NOMO-1 treated with dmso at 0.1 percent for 144 hours (cell line): ENCODE results near the gene TOMM20.

Experiments used
- DNase-seq: peaks from one replicate; lab custom pipeline; 2025; ENCODE audit not compliant: unreplicated experiment; lab: John Stamatoyannopoulos, UW

TOMM20 gene

DNA sequence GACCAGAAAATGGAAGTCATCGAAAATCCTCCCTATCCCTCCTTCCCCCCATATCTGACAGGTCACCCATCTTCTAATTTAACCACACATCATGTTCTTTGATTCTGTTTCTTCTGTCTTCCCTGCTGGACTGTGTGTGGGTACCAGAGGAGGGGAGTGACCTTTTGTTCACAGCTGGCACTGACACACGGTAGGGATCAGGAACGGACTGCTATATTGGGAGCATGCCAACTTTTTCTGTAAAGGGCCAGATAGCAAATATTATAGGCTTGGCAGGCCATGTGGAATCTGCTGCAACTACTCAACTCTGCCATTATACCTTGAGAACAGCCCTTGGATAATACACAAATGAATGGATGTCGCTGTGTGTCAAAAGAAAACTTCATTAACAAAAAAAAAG, 7.5 kb upstream of the TOMM20 start:
- no peak for DNase-seq

DNA sequence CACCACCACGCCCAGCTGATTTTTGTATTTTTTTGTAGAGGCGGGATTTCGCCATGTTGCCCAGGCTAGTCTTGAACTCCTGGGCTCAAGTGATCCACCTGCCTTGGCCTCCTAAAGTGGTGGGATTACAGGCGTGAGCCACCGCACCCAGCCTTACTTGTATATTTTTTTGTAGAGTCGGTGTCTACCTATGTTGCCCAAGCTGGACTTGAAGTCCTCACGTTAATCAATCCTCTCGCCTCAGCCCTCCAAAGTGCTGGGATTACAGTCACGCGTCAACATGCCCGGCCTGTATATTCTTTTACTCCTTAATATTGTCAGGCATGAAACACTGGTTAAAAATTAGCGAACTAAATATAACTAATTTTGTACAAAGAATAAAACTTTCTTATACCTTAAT, 5.5 kb upstream of the TOMM20 start:
- DNase-seq, result no peak

DNA sequence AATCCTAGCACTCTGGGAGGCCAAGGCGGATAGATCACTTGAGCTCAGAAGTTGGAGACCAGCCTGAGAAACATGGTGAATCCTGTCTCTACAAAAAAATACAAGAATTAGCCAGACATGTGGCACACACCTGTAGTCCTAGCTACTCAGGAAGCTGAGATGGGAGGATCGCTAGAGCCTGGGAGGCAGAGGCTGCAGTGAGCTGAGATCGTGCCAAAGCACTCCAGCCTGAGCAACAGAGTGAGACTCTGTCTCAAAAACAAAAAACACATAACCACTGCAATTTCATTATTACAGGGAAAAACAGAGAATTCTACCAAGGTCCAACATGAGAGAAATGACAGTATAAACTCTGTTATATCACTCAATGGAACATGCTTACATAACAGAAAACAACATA, 4.4 kb upstream of the TOMM20 start:
- no peak for DNase-seq

DNA sequence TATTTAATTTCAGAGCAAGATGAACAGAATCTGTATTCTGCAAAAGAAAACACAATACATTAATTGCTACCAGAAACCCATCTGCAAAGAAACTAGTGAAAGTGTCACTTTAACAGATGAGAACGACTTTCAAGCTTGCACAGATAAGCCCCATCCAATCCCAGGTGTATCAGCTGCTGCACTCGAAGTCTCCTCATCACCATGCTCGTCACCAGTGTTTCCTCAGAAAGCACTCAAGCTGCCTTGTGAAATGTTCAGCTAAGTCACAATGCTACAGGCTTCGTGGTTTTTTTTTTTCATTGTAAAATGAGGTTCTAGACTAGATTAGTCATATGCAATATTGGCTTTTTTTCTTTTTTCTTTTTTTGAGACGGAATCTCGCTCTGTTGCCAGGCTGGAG, 3.3 kb upstream of the TOMM20 start:
- no peak for DNase-seq

DNA sequence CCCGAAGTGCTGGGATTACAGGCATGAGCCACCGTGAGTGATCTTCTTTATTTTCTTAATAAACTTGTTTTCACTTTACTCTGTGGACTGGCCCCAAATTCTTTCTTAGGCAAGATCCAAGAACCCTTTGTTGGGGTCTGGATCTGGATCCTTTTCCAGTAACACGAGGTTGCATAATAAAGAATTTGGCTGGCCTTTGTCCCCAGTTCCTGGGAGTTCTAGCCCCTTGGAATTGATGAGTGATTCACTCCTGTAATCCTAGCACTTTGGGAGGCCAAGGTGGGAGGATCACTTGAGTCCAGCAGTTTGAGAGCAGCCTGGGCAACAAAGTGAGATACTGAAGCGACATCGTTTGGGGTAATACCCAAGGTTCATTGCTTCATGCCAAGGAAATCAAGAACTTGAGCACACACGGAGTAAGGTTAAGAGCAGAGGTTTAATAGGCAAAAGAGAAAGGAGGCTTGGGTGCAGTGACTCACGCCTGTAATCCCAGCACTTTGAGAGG, 2.2 kb upstream of the TOMM20 start:
- no peak for DNase-seq

DNA sequence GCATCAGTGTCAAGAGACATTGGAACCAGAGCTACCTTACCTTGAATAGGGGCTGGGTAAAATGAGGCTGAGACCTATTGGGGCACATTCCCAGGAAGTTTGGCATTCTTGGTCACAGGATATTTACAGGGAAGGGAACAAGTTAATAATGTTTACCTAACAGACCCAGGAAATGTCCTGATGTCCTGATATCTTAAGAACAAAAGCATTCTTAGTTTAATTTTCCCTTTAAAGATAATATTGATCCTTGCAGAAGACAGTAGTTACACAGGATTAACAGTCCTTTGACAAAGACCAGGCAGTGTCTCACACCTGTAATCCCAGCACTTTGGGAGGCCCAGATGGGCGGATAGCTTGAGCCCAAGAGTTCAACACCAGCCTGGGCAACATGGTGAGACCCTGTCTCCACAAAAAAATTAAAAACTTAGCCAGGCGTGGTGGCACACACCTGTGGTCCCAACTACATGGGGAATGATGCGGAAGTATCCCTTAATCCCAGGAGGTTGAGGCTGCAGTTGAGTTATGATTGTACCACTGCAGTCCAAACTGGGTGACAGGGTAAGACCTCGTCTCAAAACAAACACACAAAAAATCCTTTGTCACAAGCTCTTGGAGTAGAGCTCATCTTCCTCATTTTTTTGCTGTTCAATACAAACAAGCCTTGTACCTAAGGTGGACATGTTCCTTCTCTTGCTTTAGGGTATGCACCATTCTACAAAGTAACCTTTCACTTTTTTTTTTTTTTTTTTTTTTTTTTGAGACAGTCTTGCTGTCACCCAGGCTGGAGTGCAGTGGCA, 1.3 kb upstream of the TOMM20 start:
- DNase-seq, result no peak

DNA sequence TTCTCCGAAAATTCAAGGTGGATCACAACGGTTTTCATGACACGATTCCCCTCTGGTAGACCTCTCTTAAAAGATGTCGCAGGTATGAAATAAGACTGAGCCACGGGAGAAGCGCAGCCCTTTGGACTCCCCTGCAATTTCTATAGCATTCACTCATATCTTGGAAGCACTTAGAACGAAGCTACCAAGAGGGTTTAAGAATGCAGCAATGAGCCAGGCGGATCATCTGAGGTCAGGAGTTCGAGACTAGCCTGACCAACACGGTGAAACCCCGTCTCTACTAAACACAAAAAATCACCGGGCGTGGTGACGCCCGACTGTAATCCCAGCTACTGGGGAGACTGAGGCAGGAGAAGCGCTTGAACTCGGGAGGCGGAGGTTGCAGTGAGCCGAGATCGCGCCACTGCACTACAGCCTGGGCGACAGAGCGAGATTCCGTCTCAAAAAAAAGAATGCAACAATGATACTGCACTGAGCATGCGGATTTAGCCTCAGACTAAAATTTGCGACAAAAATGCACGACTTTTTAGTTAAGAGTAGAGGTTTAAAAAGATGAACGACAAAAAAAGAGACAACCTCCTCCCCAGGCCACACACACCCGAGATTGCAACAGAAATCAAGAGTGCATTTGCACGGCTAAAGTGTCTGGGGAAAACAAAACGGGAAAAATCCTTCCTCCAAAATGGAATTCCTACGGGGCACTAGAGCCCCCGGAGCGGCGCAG, 743 bp downstream of the TOMM20 start:
- DNase-seq, result no peak

DNA sequence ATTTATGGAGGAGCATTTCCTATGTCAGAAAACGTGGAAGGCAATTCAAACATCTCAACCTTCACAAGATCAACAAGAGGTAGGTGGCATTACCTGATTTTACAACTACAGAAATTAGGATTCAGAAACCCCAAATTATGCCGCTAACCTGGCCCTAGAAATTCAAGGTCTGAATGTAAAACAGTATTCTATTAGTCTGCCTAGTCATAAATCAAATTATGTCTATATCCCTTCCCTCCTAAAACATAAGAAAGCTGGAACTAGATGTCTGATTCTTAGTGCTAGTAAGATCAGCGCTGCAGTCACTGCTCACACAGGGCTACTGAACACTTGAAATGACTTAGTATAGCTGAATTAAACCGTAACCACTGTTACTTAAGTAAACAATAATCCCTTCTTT, 1.4 kb downstream of the TOMM20 start:
- no peak for DNase-seq

DNA sequence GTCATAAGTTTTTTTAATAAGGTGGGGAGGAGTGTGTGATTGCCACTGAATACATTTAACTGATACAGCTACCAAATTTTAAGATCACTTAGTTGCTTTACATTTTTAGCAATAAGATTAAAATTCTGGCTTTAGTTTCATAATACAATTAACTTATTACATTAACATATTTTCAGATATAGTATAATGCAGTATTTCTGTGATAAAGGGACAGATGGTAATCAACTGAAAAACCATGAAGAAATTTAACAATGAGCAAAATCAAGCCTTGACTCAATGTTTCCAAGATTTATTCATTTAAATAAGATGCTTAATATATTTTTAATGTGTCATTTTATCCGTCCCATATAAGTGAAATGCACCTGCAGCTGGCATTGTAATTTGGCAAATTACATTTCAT, 4.0 kb downstream of the TOMM20 start:
- no peak for DNase-seq

DNA sequence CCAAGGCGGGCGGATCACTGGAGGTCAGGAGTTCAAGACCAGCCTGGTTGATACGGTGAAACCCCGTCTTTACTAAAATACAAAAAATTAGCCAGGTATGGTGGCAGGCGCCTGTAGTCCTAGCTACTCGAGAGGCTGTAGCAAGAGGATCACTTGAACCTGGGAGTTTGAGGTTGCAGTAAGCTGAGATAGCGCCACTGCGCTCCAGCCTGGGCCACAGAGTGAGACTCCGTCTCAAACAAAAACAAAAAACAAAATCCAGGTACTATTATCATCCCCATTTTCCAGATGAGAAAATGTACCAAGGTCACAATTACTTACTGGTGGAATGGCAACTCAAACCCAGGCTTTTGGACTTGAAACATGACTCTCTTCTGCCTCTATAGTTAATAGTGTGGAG, 4.5 kb downstream of the TOMM20 start:
- DNase-seq, result no peak

DNA sequence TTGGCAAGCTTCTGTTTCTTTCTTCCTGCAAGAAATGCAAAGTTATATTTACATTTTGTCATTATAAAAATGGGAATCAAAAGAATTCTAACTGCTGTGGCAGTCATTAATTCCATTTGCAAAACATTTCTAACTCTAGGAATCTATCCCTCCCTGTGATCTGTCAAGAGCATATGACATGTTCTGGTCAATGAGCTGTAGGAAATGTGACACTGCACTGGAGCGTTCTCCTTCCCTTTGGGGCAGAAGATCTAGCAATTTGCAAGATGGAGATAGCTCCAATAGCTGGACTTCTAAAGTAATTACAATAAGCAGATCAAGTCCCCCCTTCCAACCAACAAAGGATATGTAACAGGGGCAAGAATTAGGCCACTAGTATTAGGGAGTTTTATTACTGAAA, 6.3 kb downstream of the TOMM20 start:
- no peak for DNase-seq

DNA sequence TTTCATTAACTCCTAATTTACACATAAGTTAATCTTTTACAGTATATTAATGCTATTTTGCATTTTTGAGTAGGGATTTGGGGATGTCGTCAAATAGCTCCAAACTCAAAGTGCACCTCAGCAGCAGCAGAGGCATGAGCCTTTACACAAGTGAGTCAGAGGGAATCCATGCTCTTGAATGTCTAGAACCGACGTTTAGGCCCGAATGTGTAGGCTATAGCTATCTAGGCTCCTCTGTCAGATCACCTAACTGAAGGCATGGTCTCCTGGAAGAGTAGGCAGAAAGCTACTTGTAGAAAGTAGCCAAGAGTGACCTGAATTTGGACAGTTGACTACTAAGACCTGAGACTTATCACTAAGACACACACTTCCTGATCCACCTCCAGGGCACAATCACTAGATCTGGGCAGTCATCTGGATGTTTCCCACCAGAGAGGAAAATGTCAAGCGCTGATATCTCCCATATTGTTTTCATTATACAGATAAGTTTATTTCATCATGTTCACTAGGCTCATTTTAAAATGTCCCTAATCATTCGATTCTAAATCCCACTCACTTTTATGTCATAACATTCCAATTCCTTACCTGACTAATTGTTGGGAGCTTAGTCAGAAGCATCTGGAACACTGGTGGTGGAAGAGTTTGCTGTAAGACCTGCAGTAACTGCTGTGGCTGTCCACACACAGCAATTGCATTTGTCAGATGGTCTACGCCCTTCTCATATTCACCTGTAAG, 15.3 kb downstream of the TOMM20 start:
- no peak for DNase-seq

DNA sequence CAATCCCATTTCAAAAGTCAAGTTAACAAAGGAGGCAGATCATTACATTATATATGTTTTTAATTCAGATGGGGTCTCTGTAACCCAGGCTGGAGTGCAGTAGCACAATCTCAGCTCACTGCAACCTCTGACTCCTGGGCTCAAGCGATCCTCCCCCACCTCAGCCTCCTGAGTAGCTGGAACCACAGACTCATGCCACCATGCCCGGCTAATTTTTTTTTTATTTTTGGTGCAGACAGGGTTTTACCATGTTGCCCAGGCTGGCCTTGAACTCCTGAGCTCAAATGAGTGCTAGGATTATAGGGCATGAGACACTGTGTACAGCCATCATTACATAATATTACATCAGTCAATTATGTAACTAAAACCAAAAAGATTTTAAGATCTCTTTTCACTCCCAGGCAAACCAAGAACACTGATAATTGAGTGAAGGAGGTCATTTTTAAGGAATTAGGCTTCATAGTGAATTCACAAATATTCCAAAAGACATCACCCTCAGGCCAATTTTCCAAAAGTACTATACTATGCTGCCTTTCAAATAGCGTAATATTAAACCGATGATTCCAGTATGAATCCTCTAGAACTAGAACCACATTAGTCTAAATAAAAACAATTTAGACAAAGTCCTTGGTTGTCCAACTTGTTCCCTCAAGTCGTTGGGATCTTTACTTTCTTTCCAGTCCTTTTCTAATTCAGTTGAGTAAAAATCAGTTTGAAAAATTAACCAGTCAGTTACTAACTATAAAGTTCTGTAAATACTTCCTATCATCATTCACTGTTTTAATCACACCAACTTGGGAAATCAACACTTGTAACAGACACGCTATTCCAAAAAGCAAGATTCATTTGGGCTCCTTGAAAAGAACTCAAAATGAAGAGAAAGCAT, 16.1 kb downstream of the TOMM20 start:
- no peak for DNase-seq

DNA sequence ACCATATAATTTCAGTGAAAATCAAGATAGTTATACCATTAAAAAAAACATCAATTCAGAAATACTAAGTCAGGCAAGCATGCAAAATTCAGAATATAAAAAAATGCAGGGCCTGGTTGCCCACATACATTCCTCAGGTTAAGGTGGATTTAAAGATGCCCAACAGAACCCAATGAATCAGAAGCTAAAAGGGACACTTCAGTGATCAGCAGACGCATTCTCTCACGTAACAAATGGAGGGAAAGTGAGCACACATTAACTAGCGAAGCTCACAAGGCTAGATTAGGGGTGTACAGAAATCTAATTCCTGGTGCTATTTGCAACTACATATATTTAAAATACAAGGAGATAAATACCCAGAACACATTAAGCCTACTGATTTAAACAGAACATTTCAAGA, 17.5 kb downstream of the TOMM20 start:
- no peak for DNase-seq

DNA sequence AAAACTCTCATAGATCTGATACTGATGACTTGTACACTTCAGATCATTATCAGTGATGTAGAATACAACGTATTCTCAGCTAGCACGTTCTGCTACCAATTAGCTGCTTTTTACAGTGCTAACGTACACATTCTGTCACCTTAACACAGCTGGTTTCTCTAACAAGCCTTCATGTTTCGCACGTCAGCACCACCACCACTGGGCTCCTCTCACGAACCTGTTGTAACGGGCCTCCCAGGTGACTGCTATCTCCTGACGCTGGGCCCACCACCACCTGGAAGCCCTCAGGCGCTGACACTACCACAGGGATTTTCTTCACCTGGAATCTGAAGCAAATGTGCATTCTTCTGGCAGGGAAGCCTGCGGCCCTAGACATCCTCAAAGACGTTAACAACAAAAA, 19.8 kb downstream of the TOMM20 start:
- no peak for DNase-seq

DNA sequence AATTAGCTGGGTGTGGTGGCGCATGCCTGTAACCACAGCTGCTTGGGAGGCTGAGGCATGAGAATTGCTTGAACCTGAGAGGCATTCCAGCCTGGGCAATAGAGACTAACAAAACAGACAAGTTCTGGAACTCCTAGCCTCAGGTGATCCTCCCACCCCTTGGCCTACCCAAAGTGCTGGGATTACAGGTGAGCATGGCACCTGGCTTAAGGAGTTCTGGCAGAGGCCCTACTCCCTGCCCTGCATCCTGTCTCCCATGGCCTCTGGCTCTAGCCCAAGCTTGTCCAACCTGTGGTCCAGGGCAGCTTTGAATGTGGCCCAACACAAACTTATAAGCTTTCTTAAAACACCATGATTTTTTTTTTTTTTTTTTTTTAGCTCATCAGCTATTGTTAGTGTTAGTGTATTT, 20.4 kb downstream of the TOMM20 start:
- DNase-seq, result no peak

DNA sequence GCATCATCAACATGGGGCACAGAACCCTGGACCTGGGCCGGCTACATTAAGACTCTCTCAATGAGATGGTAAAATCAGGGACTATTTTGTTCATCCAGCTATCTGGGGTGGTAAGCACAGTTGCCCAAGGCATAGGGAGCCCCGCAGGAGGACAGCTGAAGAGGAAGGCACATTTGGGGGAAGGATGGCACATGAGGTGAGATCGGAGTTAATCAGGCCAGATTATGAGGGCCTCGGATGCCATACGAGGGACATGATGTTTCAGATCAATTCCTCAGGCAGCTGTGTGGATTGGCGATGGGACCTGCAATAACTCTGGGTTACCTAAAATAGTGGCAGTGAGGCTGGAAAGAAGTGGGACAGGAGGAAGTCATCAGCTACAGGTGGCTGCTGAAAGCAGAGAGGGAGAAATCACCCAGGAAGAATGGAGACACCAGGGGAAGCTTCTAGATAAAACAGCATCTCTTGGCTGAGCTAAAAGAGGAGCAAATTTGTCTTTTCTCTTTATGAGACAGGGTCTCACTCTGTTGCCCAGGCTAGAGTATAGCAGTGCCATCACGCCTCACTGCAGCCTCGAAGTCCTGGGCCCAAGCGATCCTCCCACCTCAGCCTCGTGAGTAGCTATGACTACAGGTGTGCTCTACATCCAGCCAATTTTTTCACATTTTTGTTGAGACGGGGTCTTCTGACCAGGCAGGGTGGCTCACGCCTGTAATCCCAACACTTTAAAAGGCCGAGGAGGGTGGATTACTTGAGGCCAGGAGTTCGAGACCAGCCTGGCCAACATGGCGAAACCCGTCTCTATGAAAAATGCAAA, 21.1 kb downstream of the TOMM20 start:
- no peak for DNase-seq

DNA sequence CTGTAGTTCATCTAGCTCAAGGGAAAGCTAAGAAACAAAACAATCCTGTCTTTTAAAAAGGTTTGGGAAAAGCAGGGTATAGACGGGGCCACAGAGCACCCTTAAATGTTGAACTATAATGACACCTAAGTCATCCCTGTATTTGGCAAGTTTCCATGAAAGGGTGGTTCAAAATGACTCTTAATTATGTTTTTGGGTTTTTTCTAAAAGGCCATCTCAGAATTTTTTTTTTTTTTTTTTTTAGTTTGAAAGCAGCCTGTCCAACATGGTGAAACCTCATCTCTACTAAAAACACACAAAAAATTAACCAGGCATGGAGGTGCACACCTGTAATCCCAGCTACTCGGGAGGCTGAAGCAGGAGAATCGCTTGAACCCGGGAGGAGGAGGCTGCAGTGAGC, 22.2 kb downstream of the TOMM20 start:
- DNase-seq, result no peak

DNA sequence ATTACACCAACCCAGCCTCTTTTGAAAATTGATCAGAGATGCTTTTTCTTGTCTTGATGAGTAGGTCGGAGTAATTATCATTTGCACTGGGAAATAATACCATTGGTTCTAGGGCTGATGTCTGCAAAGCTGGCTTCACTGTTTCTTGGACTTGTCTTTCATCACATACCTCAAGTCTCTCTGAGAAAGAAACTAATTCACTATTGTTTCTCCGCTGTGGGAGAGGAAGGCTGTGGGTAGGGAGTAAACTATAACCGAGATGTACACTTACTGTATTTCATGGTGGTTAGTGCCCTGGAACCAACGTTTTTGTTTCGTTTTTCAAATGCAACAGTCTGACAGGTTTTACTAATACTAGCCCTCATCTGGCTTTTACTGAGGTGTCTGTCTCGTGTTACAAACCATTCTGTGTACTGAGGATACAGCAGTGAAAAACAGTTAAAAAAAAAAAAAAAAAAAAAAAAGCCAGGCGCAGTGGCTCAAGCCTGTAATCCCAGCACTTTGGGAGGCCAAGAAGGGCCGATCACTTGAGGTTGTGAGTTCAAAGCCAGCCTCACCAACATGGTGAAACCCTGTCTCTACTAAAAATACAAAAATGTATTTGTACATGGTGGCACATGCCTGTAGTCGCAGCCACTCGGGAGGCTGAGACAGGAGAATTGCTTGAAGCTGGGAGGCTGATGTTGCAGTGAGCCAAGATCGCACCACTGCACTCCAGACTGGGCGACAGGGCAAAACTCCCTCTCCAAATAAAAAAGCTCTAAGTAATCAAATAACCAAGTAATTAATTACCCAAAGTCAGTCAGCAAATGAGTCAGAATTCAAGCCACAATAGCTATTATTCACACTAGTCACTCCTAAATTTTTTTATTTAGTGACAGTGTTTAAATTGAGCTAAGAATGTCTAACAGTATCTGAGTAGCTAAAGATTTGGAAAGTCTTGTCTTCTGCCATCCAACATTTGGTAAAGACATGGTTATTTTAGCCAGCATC, 23.3 kb downstream of the TOMM20 start:
- no peak for DNase-seq
